Left lung (tissue), 10 donors: ENCODE results near the gene MYLK. TPM values are rescaled to one million over a fixed set of nuclear protein-coding genes. Genes with fewer than 3 reads are reported as not detected.

Experiments used
- ATAC-seq: fragments of 200-7000 bp; cut with Tn5 transposase; one replicate; pipeline ENCODE4 v1.9.1; 2020; ENCODE audit warnings: moderate library complexity
- DNase-seq, 4 donors: peaks; one replicate each; pipeline ENCODE4 v3.0.0-alpha.2; 2013 to 2020
- H3K27ac ChIP-seq, 2 donors: fragments of 200-600 bp; sonication (generic) in 1 of 2; one replicate each; pipeline versions ENCODE4 v1.5.0 to v1.8.0; 2020 to 2021
- H3K27me3 ChIP-seq, 2 donors: fragments of 200-600 bp; sonication (generic) in 1 of 2; one replicate each; pipeline versions ENCODE4 v1.5.0 to v1.8.0; 2020 to 2021
- H3K36me3 ChIP-seq, 2 donors: fragments of 200-600 bp; sonication (generic) in 1 of 2; one replicate each; pipeline versions ENCODE4 v1.5.0 to v1.8.0; 2020 to 2021
- H3K4me1 ChIP-seq, 2 donors: fragments of 200-600 bp; one replicate each; pipeline ENCODE4 v1.8.0; 2021
- H3K4me3 ChIP-seq, 2 donors: fragments of 200-600 bp; sonication (generic) in 1 of 2; one replicate each; pipeline versions ENCODE4 v1.5.0 to v1.8.0; 2020 to 2021; ENCODE audit warnings: mild to moderate bottlenecking in 1 of 2
- H3K9me3 ChIP-seq, 2 donors: fragments of 200-600 bp; sonication (generic) in 1 of 2; one replicate each; pipeline versions ENCODE4 v1.5.0 to v1.8.0; 2020 to 2021
- CTCF ChIP-seq, 2 donors: fragments of 200-600 bp; sonication (generic) in 1 of 2; IDR thresholded peaks; one replicate each; pipeline versions ENCODE4 v1.5.0 to v1.8.0; 2021; ENCODE audit warnings: antibody characterized with exemption in 2 of 2
- intact Hi-C, 2 donors: fragments of 100-400 bp; cut with DNase I; formaldehyde crosslinking; loops; one replicate each; pipeline versions ENCODE4 v1.11.2 to v1.14.2; 2022
- polyA plus RNA-seq, 6 donors: library from polyadenylated mRNA; unstranded; fragments of 120-200 nt; gene quantifications; one replicate each; pipeline ENCODE4 v1.2.1, GENCODE V29; 2013; ENCODE audit not compliant: insufficient read length in 6 of 6
- total RNA-seq, 2 donors: library from RNA; stranded (reverse); fragmentation: NEBNext Ultra II Directional; extraction: Animal tissue kit (Norgen Biotek cat#: 25700); gene quantifications; one replicate each; pipeline ENCODE4 v1.2.1, GENCODE V29; 2021
- donor health status: DM: no; HTN: yes; CAD: no.
- donor health status: DM: no; HTN: no; CAD: no.

Gene MYLK
- total and polyA plus RNA-seq, 8 donors = 155 to 468 (median 410) TPM

GRCh38 chr3:123843668-123844067 lies 40.5 kb downstream of the MYLK start:
- DNase-seq = no peak
- intact Hi-C loops = no loop called here
- H3K9me3 ChIP-seq = peaks cover 0 to 57% of the 10 kb centered on the region in 2 donors

DNA sequence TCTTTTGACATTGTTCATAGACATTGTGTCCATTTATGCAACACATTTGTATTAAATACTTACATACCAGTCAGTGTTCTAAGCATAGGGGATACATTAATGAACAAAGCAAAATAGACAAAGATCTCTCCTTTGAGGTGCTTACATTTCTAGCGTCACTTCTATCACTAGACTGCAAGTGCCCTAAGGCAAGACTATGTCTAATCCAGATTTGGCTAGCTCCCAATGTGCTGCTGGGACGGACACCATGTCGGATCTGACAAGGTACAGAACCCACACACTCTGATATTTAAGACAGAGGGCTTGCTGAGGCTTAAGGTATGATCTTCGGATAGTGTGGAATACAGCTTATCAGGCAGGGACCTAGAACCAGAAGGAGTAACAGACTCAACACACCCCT lies 41.4 kb downstream of the MYLK start:
- intact Hi-C loops = no loop called here
- no peak overlapping the region for H3K4me3 ChIP-seq
- H3K36me3 ChIP-seq = no peaks in the 10 kb centered on the region
- H3K9me3 ChIP-seq = peaks cover 0 to 57% of the 10 kb centered on the region in 2 donors
- no peaks in the 10 kb centered on the region for H3K27me3 ChIP-seq
- H3K27ac ChIP-seq = no peak overlapping the region
- H3K4me1 ChIP-seq = no peaks in the 10 kb centered on the region
- DNase-seq (no peak), ATAC-seq (no peak)
- no peak for TF ChIP-seq CTCF (IDR thresholded peaks at IDR 0.05)

More at GRCh38 chr3:123843668-123844067, 40.5 kb downstream of the MYLK start:
- Histone ChIP-seq H3K4me3 (no peak overlapping the region), H3K27ac (no peak overlapping the region), H3K27me3 (no peaks in the 10 kb centered on the region), H3K4me1 (no peaks in the 10 kb centered on the region), H3K36me3 (no peaks in the 10 kb centered on the region)
- no peak for TF ChIP-seq CTCF (IDR thresholded peaks at IDR 0.05)
- ATAC-seq = no peak

GRCh38 chr3:123841476-123842238 lies 42.5 kb downstream of the MYLK start:
- TF ChIP-seq CTCF (IDR thresholded peaks at IDR 0.05) = no peak
- no peaks in the 10 kb centered on the region for H3K4me1 ChIP-seq
- H3K27me3 ChIP-seq = no peaks in the 10 kb centered on the region
- H3K9me3 ChIP-seq = peaks cover 0 to 47% of the 10 kb centered on the region in 2 donors
- H3K27ac ChIP-seq = no peak overlapping the region
- DNase-seq (no peak), ATAC-seq (no peak)
- intact Hi-C loops = no loop called here
- H3K4me3 ChIP-seq = no peak overlapping the region
- H3K36me3 ChIP-seq = no peaks in the 10 kb centered on the region

GRCh38 chr3:123840961-123841360 lies 43.2 kb downstream of the MYLK start:
- no peaks in the 10 kb centered on the region for H3K4me1 ChIP-seq
- TF ChIP-seq CTCF (IDR thresholded peaks at IDR 0.05) = no peak
- ATAC-seq (no peak), DNase-seq (no peak)
- H3K4me3 ChIP-seq = no peak overlapping the region
- peaks cover 0 to 44% of the 10 kb centered on the region in 2 donors for H3K9me3 ChIP-seq
- no peaks in the 10 kb centered on the region for H3K36me3 ChIP-seq
- intact Hi-C loops = no loop called here
- no peak overlapping the region for H3K27ac ChIP-seq
- H3K27me3 ChIP-seq = no peaks in the 10 kb centered on the region

DNA sequence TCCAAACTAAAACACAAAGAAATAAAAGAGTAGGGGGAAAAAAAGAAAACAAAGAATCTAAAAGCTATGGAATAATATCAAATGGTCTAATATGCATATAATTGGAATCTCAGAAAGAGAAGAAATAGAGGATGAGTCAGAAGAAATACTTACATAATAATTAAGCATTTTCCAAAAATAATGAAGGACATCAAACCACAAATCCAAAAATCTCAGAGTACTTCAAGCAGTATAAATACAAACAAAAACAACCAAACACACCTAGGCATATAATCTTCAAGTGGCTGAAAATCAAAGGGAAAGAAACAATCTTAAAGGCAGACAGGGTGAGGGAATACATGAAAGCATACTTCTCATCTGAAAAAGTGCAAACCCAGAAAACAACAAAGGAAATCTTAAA lies 46.3 kb downstream of the MYLK start:
- Histone ChIP-seq H3K4me3 (no peak overlapping the region), H3K27me3 (no peaks in the 10 kb centered on the region), H3K9me3 (peaks cover 0 to 39% of the 10 kb centered on the region in 2 donors), H3K36me3 (no peaks in the 10 kb centered on the region), H3K27ac (no peak overlapping the region), H3K4me1 (no peaks in the 10 kb centered on the region)
- ATAC-seq = no peak
- no peak for TF ChIP-seq CTCF (IDR thresholded peaks at IDR 0.05)
- intact Hi-C loops = no loop called here
- DNase-seq = no peak
